HG02884 (cell line): Measurements from ENCODE around the gene MPRIP.

Source experiments
- ATAC-seq: cut with Tn5 transposase; IDR thresholded peaks from one replicate; pipeline ENCODE4 v1.9.1; 2021; ENCODE audit warnings: mild to moderate bottlenecking, moderate library complexity; ENCODE audit not compliant: unreplicated experiment

Gene MPRIP

GRCh38 chr17:17227608-17228520 lies 185.6 kb downstream of the MPRIP start:
- no peak for ATAC-seq

- no peak for ATAC-seq
These were observed 186.4 kb downstream of the MPRIP start for GRCh38 chr17:17228521-17229279.

- ATAC-seq: no peak
These were observed 187.4 kb downstream of the MPRIP start for GRCh38 chr17:17229416-17230384.

GRCh38 chr17:17231621-17232302 lies 189.5 kb downstream of the MPRIP start:
- ATAC-seq: no peak

GRCh38 chr17:17232303-17232621 lies 190.0 kb downstream of the MPRIP start:
- no peak for ATAC-seq

- no peak for ATAC-seq
These were observed 193.2 kb downstream of the MPRIP start for GRCh38 chr17:17235212-17236174.

- peak; percentile 11 for ATAC-seq
These were observed 194.2 kb downstream of the MPRIP start for GRCh38 chr17:17236295-17237025.

GRCh38 chr17:17237026-17237799 lies 195.0 kb downstream of the MPRIP start, which contains the start of gene FLCN:
TSS of gene FLCN (minus strand) at chr17:17237168. CDS start at chr17:17228137, 9,031 bp downstream.
- peak; percentile 69 for ATAC-seq

- no peak for ATAC-seq
These were observed 197.6 kb downstream of the MPRIP start for GRCh38 chr17:17239832-17240231.

- ATAC-seq: no peak
These were observed 199.4 kb downstream of the MPRIP start for GRCh38 chr17:17241656-17242055.

- no peak for ATAC-seq
These were observed 200.0 kb downstream of the MPRIP start for GRCh38 chr17:17242246-17242645.
